ENCODE measurements around the gene UROS. TPM values are rescaled to one million over a fixed set of nuclear protein-coding genes. Genes with fewer than 3 reads are reported as not detected.

The UROS gene
- total and polyA plus RNA-seq, 10 of the 15 experiments (the other 5 are each of a cell fraction or from before 2014, with no cell fraction given), result 4.3 to 112 (median 64.5) TPM

GRCh38 chr10:125783957-125784356 is 39.1 kb downstream of the UROS start (continued):
- TF ChIP-seq, protein P1, sequence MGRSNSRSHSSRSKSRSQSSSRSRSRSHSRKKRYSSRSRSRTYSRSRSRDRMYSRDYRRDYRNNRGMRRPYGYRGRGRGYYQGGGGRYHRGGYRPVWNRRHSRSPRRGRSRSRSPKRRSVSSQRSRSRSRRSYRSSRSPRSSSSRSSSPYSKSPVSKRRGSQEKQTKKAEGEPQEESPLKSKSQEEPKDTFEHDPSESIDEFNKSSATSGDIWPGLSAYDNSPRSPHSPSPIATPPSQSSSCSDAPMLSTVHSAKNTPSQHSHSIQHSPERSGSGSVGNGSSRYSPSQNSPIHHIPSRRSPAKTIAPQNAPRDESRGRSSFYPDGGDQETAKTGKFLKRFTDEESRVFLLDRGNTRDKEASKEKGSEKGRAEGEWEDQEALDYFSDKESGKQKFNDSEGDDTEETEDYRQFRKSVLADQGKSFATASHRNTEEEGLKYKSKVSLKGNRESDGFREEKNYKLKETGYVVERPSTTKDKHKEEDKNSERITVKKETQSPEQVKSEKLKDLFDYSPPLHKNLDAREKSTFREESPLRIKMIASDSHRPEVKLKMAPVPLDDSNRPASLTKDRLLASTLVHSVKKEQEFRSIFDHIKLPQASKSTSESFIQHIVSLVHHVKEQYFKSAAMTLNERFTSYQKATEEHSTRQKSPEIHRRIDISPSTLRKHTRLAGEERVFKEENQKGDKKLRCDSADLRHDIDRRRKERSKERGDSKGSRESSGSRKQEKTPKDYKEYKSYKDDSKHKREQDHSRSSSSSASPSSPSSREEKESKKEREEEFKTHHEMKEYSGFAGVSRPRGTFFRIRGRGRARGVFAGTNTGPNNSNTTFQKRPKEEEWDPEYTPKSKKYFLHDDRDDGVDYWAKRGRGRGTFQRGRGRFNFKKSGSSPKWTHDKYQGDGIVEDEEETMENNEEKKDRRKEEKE (IDR thresholded peaks at IDR 0.05), result no peak
- TF ChIP-seq RFX5 (IDR thresholded peaks at IDR 0.05; ENCODE audit: low read depth, low read length), result 0 out of 2 replicates have a peak, but pooled peaks have one; percentile 30
- TF ChIP-seq SMAD1 (IDR thresholded peaks at IDR 0.05; ENCODE audit: low read depth, partially characterized antibody), result no peak
- TF ChIP-seq, protein P2, sequence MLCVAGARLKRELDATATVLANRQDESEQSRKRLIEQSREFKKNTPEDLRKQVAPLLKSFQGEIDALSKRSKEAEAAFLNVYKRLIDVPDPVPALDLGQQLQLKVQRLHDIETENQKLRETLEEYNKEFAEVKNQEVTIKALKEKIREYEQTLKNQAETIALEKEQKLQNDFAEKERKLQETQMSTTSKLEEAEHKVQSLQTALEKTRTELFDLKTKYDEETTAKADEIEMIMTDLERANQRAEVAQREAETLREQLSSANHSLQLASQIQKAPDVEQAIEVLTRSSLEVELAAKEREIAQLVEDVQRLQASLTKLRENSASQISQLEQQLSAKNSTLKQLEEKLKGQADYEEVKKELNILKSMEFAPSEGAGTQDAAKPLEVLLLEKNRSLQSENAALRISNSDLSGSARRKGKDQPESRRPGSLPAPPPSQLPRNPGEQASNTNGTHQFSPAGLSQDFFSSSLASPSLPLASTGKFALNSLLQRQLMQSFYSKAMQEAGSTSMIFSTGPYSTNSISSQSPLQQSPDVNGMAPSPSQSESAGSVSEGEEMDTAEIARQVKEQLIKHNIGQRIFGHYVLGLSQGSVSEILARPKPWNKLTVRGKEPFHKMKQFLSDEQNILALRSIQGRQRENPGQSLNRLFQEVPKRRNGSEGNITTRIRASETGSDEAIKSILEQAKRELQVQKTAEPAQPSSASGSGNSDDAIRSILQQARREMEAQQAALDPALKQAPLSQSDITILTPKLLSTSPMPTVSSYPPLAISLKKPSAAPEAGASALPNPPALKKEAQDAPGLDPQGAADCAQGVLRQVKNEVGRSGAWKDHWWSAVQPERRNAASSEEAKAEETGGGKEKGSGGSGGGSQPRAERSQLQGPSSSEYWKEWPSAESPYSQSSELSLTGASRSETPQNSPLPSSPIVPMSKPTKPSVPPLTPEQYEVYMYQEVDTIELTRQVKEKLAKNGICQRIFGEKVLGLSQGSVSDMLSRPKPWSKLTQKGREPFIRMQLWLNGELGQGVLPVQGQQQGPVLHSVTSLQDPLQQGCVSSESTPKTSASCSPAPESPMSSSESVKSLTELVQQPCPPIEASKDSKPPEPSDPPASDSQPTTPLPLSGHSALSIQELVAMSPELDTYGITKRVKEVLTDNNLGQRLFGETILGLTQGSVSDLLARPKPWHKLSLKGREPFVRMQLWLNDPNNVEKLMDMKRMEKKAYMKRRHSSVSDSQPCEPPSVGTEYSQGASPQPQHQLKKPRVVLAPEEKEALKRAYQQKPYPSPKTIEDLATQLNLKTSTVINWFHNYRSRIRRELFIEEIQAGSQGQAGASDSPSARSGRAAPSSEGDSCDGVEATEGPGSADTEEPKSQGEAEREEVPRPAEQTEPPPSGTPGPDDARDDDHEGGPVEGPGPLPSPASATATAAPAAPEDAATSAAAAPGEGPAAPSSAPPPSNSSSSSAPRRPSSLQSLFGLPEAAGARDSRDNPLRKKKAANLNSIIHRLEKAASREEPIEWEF (IDR thresholded peaks at IDR 0.05; ENCODE audit: insufficient replicate concordance, low read depth, low read length), result no peak
- TF ChIP-seq BCL3 (IDR thresholded peaks at IDR 0.05; ENCODE audit: borderline replicate concordance, insufficient read depth, low read depth, low read length, poor library complexity, severe bottlenecking), result no peak
- no peak for TF ChIP-seq KLF5 (IDR thresholded peaks at IDR 0.05; ENCODE audit: partially characterized antibody)
- TF ChIP-seq JUND (IDR thresholded peaks at IDR 0.05; ENCODE audit: low read depth, low read length), result no peak
- TF ChIP-seq BHLHE40 (IDR thresholded peaks at IDR 0.05; ENCODE audit: borderline replicate concordance in 1 of 2, low read depth in 2 of 2, low read length in 1 of 2), result no peak
- no peak for TF ChIP-seq HSF1 (IDR thresholded peaks at IDR 0.05; ENCODE audit: low read depth, low read length)
- TF ChIP-seq NFIC (IDR thresholded peaks at IDR 0.05; ENCODE audit: low read depth, low read length), result no peak
- TF ChIP-seq RELB (IDR thresholded peaks at IDR 0.05; ENCODE audit: low read depth), result no peak

All from GM12878 (cell line).